ACC112 (cell line): Measurements from ENCODE around the gene DNAJC10.
"Not testable (repeated sequence)": the region's sequence is repeated elsewhere in the genome, so short reads cannot be mapped to it uniquely, and the experiment has no call there.

ENCODE experiments used
- H2AFZ ChIP-seq: fragments of 200-600 bp; sonication (generic); one replicate; pipeline ENCODE4 v1.6.0; 2017; ENCODE audit warnings: antibody characterized with exemption, low read length; ENCODE audit not compliant: unreplicated experiment
- H3K27ac ChIP-seq: fragments of 200-600 bp; sonication (generic); 2 replicates; pipeline ENCODE4 v1.5.1; 2014; ENCODE audit warnings: low read depth, mild to moderate bottlenecking, antibody characterized with exemption, low read length, moderate library complexity
- H3K27me3 ChIP-seq: fragments of 200-600 bp; sonication (generic); 2 replicates; pipeline ENCODE4 v1.6.1; 2014; ENCODE audit warnings: mild to moderate bottlenecking, antibody characterized with exemption, low read length, moderate library complexity, mixed read lengths; ENCODE audit not compliant: insufficient read depth
- H3K36me3 ChIP-seq: fragments of 200-600 bp; sonication (generic); 2 replicates; pipeline ENCODE4 v1.6.1; 2016; ENCODE audit warnings: mild to moderate bottlenecking, antibody characterized with exemption, low read length, moderate library complexity, mixed read lengths; ENCODE audit not compliant: insufficient read depth
- H3K4me1 ChIP-seq: fragments of 200-600 bp; sonication (generic); one replicate; pipeline ENCODE4 v1.6.1; 2016; ENCODE audit warnings: low read length, mixed read lengths; ENCODE audit not compliant: insufficient read depth, unreplicated experiment, control insufficient read depth
- H3K4me3 ChIP-seq: fragments of 200-600 bp; sonication (generic); 2 replicates; pipeline ENCODE4 v1.5.1; 2014; ENCODE audit warnings: mild to moderate bottlenecking, low read depth, low read length
- H3K79me2 ChIP-seq: fragments of 200-600 bp; sonication (generic); one replicate; pipeline ENCODE4 v1.6.0; 2016; ENCODE audit warnings: low read length; ENCODE audit not compliant: control insufficient read depth, unreplicated experiment, insufficient read depth

Gene DNAJC10

DNA sequence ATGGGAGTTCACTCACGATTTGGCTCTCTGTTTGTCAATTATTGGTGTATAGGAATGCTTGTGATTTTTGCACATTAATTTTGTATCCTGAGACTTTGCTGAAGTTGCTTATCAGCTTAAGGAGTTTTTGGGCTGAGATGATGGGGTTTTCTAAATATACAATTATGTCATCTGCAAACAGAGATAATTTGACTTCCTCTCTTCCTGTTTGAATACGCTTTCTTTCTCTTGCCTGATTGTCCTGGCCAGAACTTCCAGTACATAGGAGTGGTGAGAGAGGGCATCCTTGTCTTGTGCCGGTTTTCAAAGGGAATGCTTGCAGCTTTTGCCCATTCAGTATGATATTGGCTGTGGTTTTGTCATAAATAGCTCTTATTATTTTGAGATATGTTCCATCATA lies 66.6 kb downstream of the DNAJC10 start:
- H2AFZ ChIP-seq, H3K4me3 ChIP-seq, H3K79me2 ChIP-seq, H3K27me3 ChIP-seq, H3K4me1 ChIP-seq, H3K27ac ChIP-seq: not testable (repeated sequence)
- peaks cover 12% of the 10 kb centered on the region for H3K36me3 ChIP-seq

DNA sequence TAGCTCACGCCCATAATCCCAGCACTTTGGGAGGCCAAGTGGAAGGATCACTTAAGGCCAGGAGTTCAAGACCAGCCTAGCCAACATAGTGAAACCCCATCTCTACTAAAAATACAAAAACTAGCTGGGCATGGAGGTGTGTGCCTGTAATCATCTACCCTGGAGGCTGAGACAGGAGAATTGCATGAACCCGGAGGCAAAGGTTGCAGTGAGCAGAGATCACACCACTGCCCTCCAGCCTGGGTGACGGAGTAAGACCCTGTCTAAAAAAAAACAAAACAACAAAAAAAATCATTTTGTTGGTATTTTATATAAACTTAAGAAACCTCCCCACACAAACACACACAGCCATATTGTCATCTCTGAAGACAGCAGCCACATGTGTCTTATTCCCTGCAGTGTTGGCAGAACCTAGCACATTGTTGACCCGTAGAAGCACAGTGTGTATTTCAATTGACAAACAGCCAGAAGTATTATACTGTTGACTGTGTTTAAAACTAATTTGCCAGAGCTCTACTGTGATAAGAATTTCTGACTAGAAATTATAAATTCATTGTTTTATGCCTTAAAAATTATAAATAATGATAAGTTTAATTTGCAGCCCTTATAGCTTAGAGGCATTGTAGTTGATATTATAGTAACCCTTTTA lies 68.1 kb downstream of the DNAJC10 start:
- Histone ChIP-seq H3K4me1 (no peaks in the 10 kb centered on the region), H3K79me2 (no peaks in the 10 kb centered on the region), H3K27ac (no peak overlapping the region), H3K36me3 (peaks cover 7% of the 10 kb centered on the region; the same call in 1 of the 2 replicates), H3K4me3 (no peak overlapping the region), H2AFZ (no peak overlapping the region), H3K27me3 (no peaks in the 10 kb centered on the region)

DNA sequence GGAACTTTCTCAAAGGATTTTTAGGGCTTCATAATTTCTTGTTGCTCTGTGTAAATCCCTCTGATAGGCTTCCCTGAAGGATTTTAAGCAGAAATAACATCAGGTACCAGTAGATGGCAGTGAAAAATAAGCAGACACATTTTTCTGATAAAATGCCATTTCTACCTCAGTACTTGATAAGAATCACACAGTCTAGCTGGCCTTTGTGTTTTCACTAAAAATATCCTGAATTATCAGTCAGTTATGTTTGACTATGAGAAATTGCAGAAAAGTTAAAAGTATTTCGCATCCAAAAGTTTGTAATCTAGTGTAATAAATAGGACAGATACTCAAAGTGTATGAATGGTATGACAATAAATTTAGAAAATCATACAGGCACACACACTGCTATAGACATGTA lies 68.7 kb downstream of the DNAJC10 start:
- Histone ChIP-seq H2AFZ (no peak overlapping the region), H3K27ac (no peak overlapping the region), H3K4me3 (no peak overlapping the region), H3K36me3 (peaks cover 7% of the 10 kb centered on the region; the same call in 1 of the 2 replicates), H3K27me3 (no peaks in the 10 kb centered on the region), H3K4me1 (no peaks in the 10 kb centered on the region), H3K79me2 (no peaks in the 10 kb centered on the region)

DNA sequence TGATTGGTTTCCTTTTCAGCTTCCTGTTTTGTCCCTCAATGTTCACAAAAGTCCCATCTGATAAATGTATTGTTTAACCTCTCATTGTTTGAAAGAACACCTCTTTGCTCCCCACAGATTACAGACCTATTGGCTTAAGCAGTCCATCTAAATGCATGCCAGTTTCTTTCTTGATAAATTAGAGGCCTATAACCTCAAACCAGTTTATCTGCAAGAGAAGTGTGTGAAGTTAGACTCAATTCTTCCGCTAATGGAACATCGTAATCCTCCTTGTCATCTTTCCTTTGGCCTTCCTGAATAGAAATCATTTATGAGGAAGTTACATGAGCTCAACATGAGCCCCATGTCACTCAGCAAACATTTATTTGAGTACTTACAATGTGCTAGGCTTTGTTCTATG lies 76.4 kb downstream of the DNAJC10 start:
- Histone ChIP-seq H3K79me2 (no peaks in the 10 kb centered on the region), H3K36me3 (no peaks in the 10 kb centered on the region), H3K4me3 (no peak overlapping the region), H3K27ac (no peak overlapping the region), H3K4me1 (no peaks in the 10 kb centered on the region), H3K27me3 (no peaks in the 10 kb centered on the region), H2AFZ (no peak overlapping the region)

DNA sequence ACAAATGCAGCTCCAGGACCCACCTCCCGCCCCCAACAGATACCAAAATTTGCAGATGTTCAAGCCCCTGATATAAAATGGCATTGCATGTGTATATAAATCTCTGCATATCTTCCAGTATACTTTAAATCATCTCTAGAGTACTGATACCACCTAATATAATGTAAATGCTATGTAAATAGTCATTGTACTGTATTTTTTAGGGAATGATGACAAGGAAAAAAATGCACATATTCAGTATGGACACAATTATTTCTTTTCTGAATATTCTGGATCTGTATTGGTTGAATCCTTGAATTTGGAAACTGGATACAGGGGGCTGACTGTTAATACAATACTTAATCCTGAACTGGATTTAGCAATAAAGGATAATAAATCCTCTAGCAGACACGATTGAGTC lies 82.7 kb downstream of the DNAJC10 start:
- no peaks in the 10 kb centered on the region for H3K36me3 ChIP-seq
- H3K27ac ChIP-seq: no peak overlapping the region
- no peak overlapping the region for H3K4me3 ChIP-seq
- H3K4me1 ChIP-seq: no peaks in the 10 kb centered on the region
- H3K79me2 ChIP-seq: no peaks in the 10 kb centered on the region
- H3K27me3 ChIP-seq: no peaks in the 10 kb centered on the region
- H2AFZ ChIP-seq: no peak overlapping the region

DNA sequence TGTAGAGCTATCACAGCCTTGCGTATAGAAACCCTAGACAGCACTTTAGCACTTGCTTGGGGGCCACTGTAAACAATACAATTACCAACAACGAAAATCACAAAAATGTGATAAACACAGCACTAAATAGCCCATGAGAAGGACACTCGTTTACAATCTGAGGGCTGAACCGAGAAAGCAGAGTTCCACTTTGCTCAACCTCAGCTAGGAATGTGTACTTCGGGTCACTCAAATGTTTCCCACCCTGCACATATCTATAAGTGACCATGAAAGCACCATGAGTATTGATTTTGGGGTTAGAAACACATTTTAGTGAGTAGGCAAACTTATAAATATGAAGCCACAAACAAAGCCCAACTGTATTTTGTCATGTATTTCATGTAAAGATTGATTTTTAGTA lies 88.1 kb downstream of the DNAJC10 start:
- no peaks in the 10 kb centered on the region for H3K27me3 ChIP-seq
- H3K4me3 ChIP-seq: no peak overlapping the region
- no peaks in the 10 kb centered on the region for H3K4me1 ChIP-seq
- no peaks in the 10 kb centered on the region for H3K36me3 ChIP-seq
- no peaks in the 10 kb centered on the region for H3K79me2 ChIP-seq
- no peak overlapping the region for H2AFZ ChIP-seq
- H3K27ac ChIP-seq: no peak overlapping the region

DNA sequence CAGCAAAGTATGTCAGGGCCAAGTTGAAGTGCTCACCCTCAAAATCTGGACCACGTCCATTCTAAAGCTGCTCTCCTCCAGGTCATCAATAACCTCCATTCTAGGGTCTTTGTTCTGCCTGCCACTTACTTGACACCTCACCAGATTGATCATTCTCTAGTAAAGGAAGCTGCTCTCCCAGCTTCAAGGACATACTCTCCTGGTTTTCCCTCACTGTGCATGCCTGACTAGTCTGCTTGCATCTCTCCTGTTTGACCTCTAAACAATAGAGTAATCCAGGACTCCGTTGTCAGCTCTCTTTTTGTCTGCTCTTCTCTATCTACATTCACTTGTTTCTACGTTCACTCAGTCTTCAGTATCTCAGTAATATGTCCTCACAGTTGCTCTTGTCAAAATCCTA lies 91.3 kb downstream of the DNAJC10 start:
- no peak overlapping the region for H2AFZ ChIP-seq
- no peaks in the 10 kb centered on the region for H3K79me2 ChIP-seq
- no peak overlapping the region for H3K27ac ChIP-seq
- no peaks in the 10 kb centered on the region for H3K4me1 ChIP-seq
- H3K27me3 ChIP-seq: peaks cover 9% of the 10 kb centered on the region; the same call in 1 of the 2 replicates
- no peak overlapping the region for H3K4me3 ChIP-seq
- H3K36me3 ChIP-seq: no peaks in the 10 kb centered on the region

DNA sequence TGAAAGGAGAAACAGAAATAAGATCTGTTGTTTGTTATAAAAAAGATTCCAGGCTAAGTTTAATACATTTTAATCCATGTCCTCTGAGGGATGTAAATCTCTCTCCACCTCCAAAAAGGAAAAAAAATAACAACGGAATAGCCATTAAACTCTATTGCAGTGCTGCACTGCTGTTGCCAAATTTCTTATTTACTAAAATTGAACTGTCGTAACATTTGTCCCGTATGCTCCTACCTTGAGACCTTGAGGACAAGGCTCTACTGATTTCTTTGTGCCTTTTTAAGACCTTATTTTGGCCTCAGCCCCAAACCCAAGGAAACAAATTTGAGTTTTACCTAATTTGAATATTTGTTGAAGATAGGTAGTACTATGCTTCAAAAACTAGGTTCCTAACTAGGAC lies 94.0 kb downstream of the DNAJC10 start:
- Histone ChIP-seq H2AFZ (no peak overlapping the region), H3K36me3 (no peaks in the 10 kb centered on the region)

DNA sequence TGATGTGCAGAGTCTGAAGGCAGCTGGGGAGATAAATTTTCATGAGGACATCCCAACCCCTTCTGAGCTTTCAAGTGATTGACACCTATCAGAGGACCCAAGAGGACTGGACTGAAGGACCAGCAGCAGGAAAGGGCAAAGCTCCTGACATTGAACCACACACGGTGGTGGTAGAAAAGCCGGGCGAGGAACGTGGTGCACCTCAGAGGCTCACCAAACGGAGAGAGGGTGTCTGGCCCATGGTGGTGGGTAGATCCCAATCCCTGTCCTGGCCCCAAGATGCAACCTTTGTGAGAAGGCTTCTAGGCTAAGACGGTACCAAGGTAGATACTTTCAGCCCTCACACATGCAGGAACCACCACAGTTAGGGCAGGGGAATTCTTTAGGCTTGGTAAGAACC lies 98.3 kb downstream of the DNAJC10 start:
- no peak overlapping the region for H2AFZ ChIP-seq
- no peak overlapping the region for H3K4me3 ChIP-seq
- peaks cover 3% of the 10 kb centered on the region for H3K4me1 ChIP-seq
- H3K79me2 ChIP-seq: no peaks in the 10 kb centered on the region
- H3K27ac ChIP-seq: no peak overlapping the region
- peaks cover 9% of the 10 kb centered on the region for H3K27me3 ChIP-seq
- no peaks in the 10 kb centered on the region for H3K36me3 ChIP-seq

More for the DNA sequence above, 94.0 kb downstream of the DNAJC10 start:
- no peaks in the 10 kb centered on the region for H3K4me1 ChIP-seq
- H3K79me2 ChIP-seq: no peaks in the 10 kb centered on the region
- no peak overlapping the region for H3K4me3 ChIP-seq
- no peak overlapping the region for H3K27ac ChIP-seq
- H3K27me3 ChIP-seq: peaks cover 9% of the 10 kb centered on the region

DNA sequence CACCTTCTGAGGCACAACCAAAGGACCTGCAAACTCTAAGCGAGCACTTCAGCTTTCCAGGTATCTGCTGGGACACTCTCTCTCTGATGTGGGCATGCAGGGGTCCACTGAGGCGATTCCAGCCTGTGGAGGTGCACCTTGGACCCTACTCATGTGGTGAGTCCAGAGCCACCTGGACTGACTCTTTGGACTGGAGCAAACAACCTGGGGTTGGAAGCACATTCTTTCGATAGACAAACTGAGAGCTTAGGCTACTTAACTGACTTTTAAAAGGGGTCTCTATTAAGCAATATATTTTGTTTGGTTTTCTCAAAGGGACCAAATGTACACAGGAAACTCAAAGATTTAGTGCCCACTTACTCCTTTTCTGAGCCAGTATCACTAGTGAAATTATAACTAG lies 98.7 kb downstream of the DNAJC10 start:
- Histone ChIP-seq H3K27ac (no peak overlapping the region), H3K4me3 (no peak overlapping the region), H2AFZ (no peak overlapping the region)

DNA sequence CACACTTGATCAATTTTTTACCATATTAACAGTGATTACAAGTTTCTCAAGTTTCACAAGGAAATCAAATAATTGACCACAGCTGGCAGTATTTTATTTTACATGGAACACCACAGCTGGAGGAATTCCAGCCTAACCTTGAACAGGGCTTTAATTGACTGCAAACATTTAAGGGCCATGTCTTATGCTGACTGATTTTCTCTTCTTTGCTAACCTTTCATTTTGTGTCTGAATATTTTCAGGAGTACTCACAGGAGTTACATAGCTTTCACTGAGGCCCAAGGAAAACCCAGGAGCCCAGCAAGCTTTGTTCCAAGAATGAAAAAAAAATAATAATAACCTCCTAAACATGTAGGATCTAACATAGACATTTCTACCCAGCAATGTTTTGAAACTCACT lies 100.8 kb downstream of the DNAJC10 start:
- Histone ChIP-seq H3K79me2 (no peaks in the 10 kb centered on the region), H3K36me3 (no peaks in the 10 kb centered on the region), H3K4me3 (no peak overlapping the region), H3K27me3 (no peaks in the 10 kb centered on the region; the same call in 1 of the 2 replicates), H2AFZ (no peak overlapping the region), H3K4me1 (peaks cover 3% of the 10 kb centered on the region), H3K27ac (no peak overlapping the region)

More for the DNA sequence above, 98.7 kb downstream of the DNAJC10 start:
- H3K27me3 ChIP-seq: peaks cover 9% of the 10 kb centered on the region
- no peaks in the 10 kb centered on the region for H3K36me3 ChIP-seq
- H3K79me2 ChIP-seq: no peaks in the 10 kb centered on the region
- H3K4me1 ChIP-seq: peaks cover 3% of the 10 kb centered on the region
